Measurements from ENCODE around the gene PBXIP1. TPM values are rescaled to one million over a fixed set of nuclear protein-coding genes. Genes with fewer than 3 reads are reported as not detected.
"Not testable (repeated sequence)": the region's sequence is repeated elsewhere in the genome, so short reads cannot be mapped to it uniquely, and the experiment has no call there.

Gene PBXIP1
- polyA plus RNA-seq, 4 donors: 31.9 to 97.8 (median 37.8) TPM

GRCh38 chr1:154990276-154990675, 34.4 kb upstream of the PBXIP1 start:
- DNase-seq (no peak), FAIRE-seq (no peak)
- H3K4me1 ChIP-seq (ENCODE audit: control insufficient read depth in 3 of 3, insufficient read depth in 2 of 3, low read depth in 1 of 3, low read length in 2 of 3): peaks cover 0 to 16% (median 2%) of the 10 kb centered on the region in 3 donors
- H3K9me3 ChIP-seq (ENCODE audit: control insufficient read depth in 2 of 2, insufficient read depth in 1 of 2, low read depth in 1 of 2, low read length in 1 of 2): no peaks in the 10 kb centered on the region
- no peaks in the 10 kb centered on the region for H3K27me3 ChIP-seq (ENCODE audit: control insufficient read depth in 3 of 3, insufficient read depth in 3 of 3, low read length in 3 of 3)
- no peak overlapping the region for H3K27ac ChIP-seq (ENCODE audit: low read depth in 1 of 3, low read length in 2 of 3)
- H3K36me3 ChIP-seq (ENCODE audit: control insufficient read depth in 3 of 3, insufficient read depth in 2 of 3, low read depth in 1 of 3, low read length in 3 of 3): peaks cover 5 to 63% (median 8%) of the 10 kb centered on the region in 3 donors
- H3K4me3 ChIP-seq (ENCODE audit: low read depth in 1 of 3, low read length in 3 of 3): no peak overlapping the region
- WGBS, 3 donors: 87 to 97% (median 93%) methylated on average over 8 of the region's 8 CpGs

- Histone ChIP-seq H3K27ac (ENCODE audit: low read depth in 1 of 3, low read length in 2 of 3) (no peak overlapping the region), H3K27me3 (ENCODE audit: control insufficient read depth in 3 of 3, insufficient read depth in 3 of 3, low read length in 3 of 3) (no peaks in the 10 kb centered on the region)
- WGBS, 3 donors: 52 to 78% (median 72%) methylated on average over 3 of the region's 3 CpGs
Observed at GRCh38 chr1:154989195-154989860, 33.4 kb upstream of the PBXIP1 start.

GRCh38 chr1:154988058-154988954, 32.4 kb upstream of the PBXIP1 start:
- peaks cover 2 to 15% (median 5%) of the 10 kb centered on the region in 3 donors for H3K4me1 ChIP-seq (ENCODE audit: control insufficient read depth in 3 of 3, insufficient read depth in 2 of 3, low read depth in 1 of 3, low read length in 2 of 3)
- H3K9me3 ChIP-seq (ENCODE audit: control insufficient read depth in 2 of 2, insufficient read depth in 1 of 2, low read depth in 1 of 2, low read length in 1 of 2): no peaks in the 10 kb centered on the region
- H3K4me3 ChIP-seq (ENCODE audit: low read depth in 1 of 3, low read length in 3 of 3): no peak overlapping the region
- no peak for FAIRE-seq
- WGBS, 3 donors: 86 to 93% (median 88%) methylated on average over 17 of the region's 17 CpGs
- H3K36me3 ChIP-seq (ENCODE audit: control insufficient read depth in 3 of 3, insufficient read depth in 2 of 3, low read depth in 1 of 3, low read length in 3 of 3): peaks cover 5 to 61% (median 8%) of the 10 kb centered on the region in 3 donors
- no peaks in the 10 kb centered on the region for H3K27me3 ChIP-seq (ENCODE audit: control insufficient read depth in 3 of 3, insufficient read depth in 3 of 3, low read length in 3 of 3)
- H3K27ac ChIP-seq (ENCODE audit: low read depth in 1 of 3, low read length in 2 of 3): peak overlapping the region in 1 of 3 donors; percentile 45
- no peak for DNase-seq

More at GRCh38 chr1:154989195-154989860, 33.4 kb upstream of the PBXIP1 start:
- H3K9me3 ChIP-seq (ENCODE audit: control insufficient read depth in 2 of 2, insufficient read depth in 1 of 2, low read depth in 1 of 2, low read length in 1 of 2): no peaks in the 10 kb centered on the region
- peaks cover 5 to 65% (median 8%) of the 10 kb centered on the region in 3 donors for H3K36me3 ChIP-seq (ENCODE audit: control insufficient read depth in 3 of 3, insufficient read depth in 2 of 3, low read depth in 1 of 3, low read length in 3 of 3)
- no peak overlapping the region for H3K4me3 ChIP-seq (ENCODE audit: low read depth in 1 of 3, low read length in 3 of 3)
- DNase-seq (peak in 1 of 2 donors; percentile 73), FAIRE-seq (no peak)
- peaks cover 0 to 11% (median 2%) of the 10 kb centered on the region in 3 donors for H3K4me1 ChIP-seq (ENCODE audit: control insufficient read depth in 3 of 3, insufficient read depth in 2 of 3, low read depth in 1 of 3, low read length in 2 of 3)

GRCh38 chr1:154987326-154987725, 31.4 kb upstream of the PBXIP1 start:
- Histone ChIP-seq H3K4me3 (ENCODE audit: low read depth in 1 of 3, low read length in 3 of 3) (no peak overlapping the region), H3K27ac (ENCODE audit: low read depth in 1 of 3, low read length in 2 of 3) (no peak overlapping the region), H3K27me3 (ENCODE audit: control insufficient read depth in 3 of 3, insufficient read depth in 3 of 3, low read length in 3 of 3) (no peaks in the 10 kb centered on the region), H3K4me1 (ENCODE audit: control insufficient read depth in 3 of 3, insufficient read depth in 2 of 3, low read depth in 1 of 3, low read length in 2 of 3) (peaks cover 2 to 20% (median 5%) of the 10 kb centered on the region in 3 donors), H3K9me3 (ENCODE audit: control insufficient read depth in 2 of 2, insufficient read depth in 1 of 2, low read depth in 1 of 2, low read length in 1 of 2) (no peaks in the 10 kb centered on the region), H3K36me3 (ENCODE audit: control insufficient read depth in 3 of 3, insufficient read depth in 2 of 3, low read depth in 1 of 3, low read length in 3 of 3) (peaks cover 5 to 53% (median 5%) of the 10 kb centered on the region in 3 donors)
- FAIRE-seq (no peak), DNase-seq (no peak)
- WGBS, 3 donors: 62 to 79% (median 69%) methylated on average over 6 of the region's 6 CpGs

GRCh38 chr1:154986736-154987135, 30.8 kb upstream of the PBXIP1 start:
- 88 to 93% (median 91%) methylated on average over 4 of the region's 4 CpGs for WGBS, 3 donors
- peaks cover 5 to 52% (median 5%) of the 10 kb centered on the region in 3 donors for H3K36me3 ChIP-seq (ENCODE audit: control insufficient read depth in 3 of 3, insufficient read depth in 2 of 3, low read depth in 1 of 3, low read length in 3 of 3)
- not testable (repeated sequence) for H3K4me3 ChIP-seq (ENCODE audit: low read depth in 1 of 3, low read length in 3 of 3); DNase-seq; H3K27ac ChIP-seq (ENCODE audit: low read depth in 1 of 3, low read length in 2 of 3); H3K9me3 ChIP-seq (ENCODE audit: control insufficient read depth in 2 of 2, insufficient read depth in 1 of 2, low read depth in 1 of 2, low read length in 1 of 2); FAIRE-seq; H3K27me3 ChIP-seq (ENCODE audit: control insufficient read depth in 3 of 3, insufficient read depth in 3 of 3, low read length in 3 of 3)
- H3K4me1 ChIP-seq (ENCODE audit: control insufficient read depth in 3 of 3, insufficient read depth in 2 of 3, low read depth in 1 of 3, low read length in 2 of 3): peaks cover 2 to 20% (median 5%) of the 10 kb centered on the region in 3 donors

- Histone ChIP-seq H3K27me3 (ENCODE audit: control insufficient read depth in 3 of 3, insufficient read depth in 3 of 3, low read length in 3 of 3) (no peaks in the 10 kb centered on the region), H3K4me3 (ENCODE audit: low read depth in 1 of 3, low read length in 3 of 3) (peak overlapping the region; percentile 81 to 85 (median 85)), H3K36me3 (ENCODE audit: control insufficient read depth in 3 of 3, insufficient read depth in 2 of 3, low read depth in 1 of 3, low read length in 3 of 3) (peaks cover 0 to 38% (median 0%) of the 10 kb centered on the region in 3 donors), H3K9me3 (ENCODE audit: control insufficient read depth in 2 of 2, insufficient read depth in 1 of 2, low read depth in 1 of 2, low read length in 1 of 2) (no peaks in the 10 kb centered on the region), H3K4me1 (ENCODE audit: control insufficient read depth in 3 of 3, insufficient read depth in 2 of 3, low read depth in 1 of 3, low read length in 2 of 3) (peaks cover 0 to 12% (median 5%) of the 10 kb centered on the region in 3 donors), H3K27ac (ENCODE audit: low read depth in 1 of 3, low read length in 2 of 3) (peak overlapping the region; percentile 27 to 74 (median 54))
- no peak for FAIRE-seq
- WGBS, 3 donors: 14 to 19% (median 16%) methylated on average over 17 of the region's 17 CpGs
- no peak for DNase-seq
Observed at GRCh38 chr1:154983776-154984466, 28.0 kb upstream of the PBXIP1 start.

- Histone ChIP-seq H3K27ac (ENCODE audit: low read depth in 1 of 3, low read length in 2 of 3) (peak within 1 kb of the TSS; percentile 27 to 74 (median 54)), H3K36me3 (ENCODE audit: control insufficient read depth in 3 of 3, insufficient read depth in 2 of 3, low read depth in 1 of 3, low read length in 3 of 3) (peaks cover 0 to 29% (median 2%) of the 10 kb centered on the region in 3 donors), H3K9me3 (ENCODE audit: control insufficient read depth in 2 of 2, insufficient read depth in 1 of 2, low read depth in 1 of 2, low read length in 1 of 2) (no peaks in the 10 kb centered on the region), H3K4me3 (ENCODE audit: low read depth in 1 of 3, low read length in 3 of 3) (peak within 1 kb of the TSS; percentile 81 to 85 (median 85)), H3K27me3 (ENCODE audit: control insufficient read depth in 3 of 3, insufficient read depth in 3 of 3, low read length in 3 of 3) (no peaks in the 10 kb centered on the region), H3K4me1 (ENCODE audit: control insufficient read depth in 3 of 3, insufficient read depth in 2 of 3, low read depth in 1 of 3, low read length in 2 of 3) (peaks cover 0 to 8% (median 5%) of the 10 kb centered on the region in 3 donors)
- DNase-seq (peak; percentile 99 to 100), FAIRE-seq (no peak)
- WGBS, 3 donors: 0 to 1% (median 1%) methylated on average over 26 of the region's 26 CpGs
Observed at GRCh38 chr1:154982897-154983648, 27.2 kb upstream of the PBXIP1 start, which contains the start of gene FLAD1. FLAD1 (plus strand) TSS chr1:154983344; CDS start chr1:154983695, 351 bp downstream.

All from small intestine (tissue), 7 donors.